K562 (cell line): Measurements from ENCODE around the gene PDE9A. TPM values are rescaled to one million over a fixed set of nuclear protein-coding genes. Genes with fewer than 3 reads are reported as not detected.
"Not testable (repeated sequence)": the region's sequence is repeated elsewhere in the genome, so short reads cannot be mapped to it uniquely, and the experiment has no call there.

Experiments used
- ATAC-seq: fragments of 200-7000 bp; cut with Tn5 transposase; 3 replicates; pipeline ENCODE4 v1.9.1; 2020; ENCODE audit warnings: moderate library complexity
- BruUV-seq: library from RNA; stranded (reverse); fragments of 400-500 nt; replicated peaks from 2 replicates; lab custom pipeline; 2021; lab: Mats Ljungman, UMichigan
- CTCF ChIA-PET: fragments of 300-600 bp; formaldehyde crosslinking; extraction: SDS; loops from one replicate; lab custom pipeline; 2021; ENCODE audit warnings: low intra/inter-chr PET ratio; lab: Yijun Ruan, JAX
- POLR2A ChIA-PET: fragments of 300-600, 350-650 bp; sonication (Branson Sonifier 250); formaldehyde crosslinking; extraction: SDS; loops from one replicate; lab custom pipeline; 2021; ENCODE audit warnings: antibody characterized with exemption, inconsistent platforms; lab: Yijun Ruan, JAX
- DNase-seq, 4 experiments: peaks; one replicate each; pipeline versions ENCODE4 v3.0.0 to v3.0.0-alpha.2; 2011 to 2018; ENCODE audit warnings: low spot score in 3 of 4, mixed read lengths in 3 of 4; ENCODE audit errors: extremely low read depth in 1 of 4
- FAIRE-seq: peaks from 2 replicates; lab custom pipeline; 2011; peaks lifted over from hg19 to GRCh38; lab: Jason Lieb, UNC
- H2AFZ ChIP-seq: 2 replicates; pipeline ENCODE4 v1.6.0; 2011; ENCODE audit warnings: low read depth, low read length, control low read depth, inconsistent platforms
- H3K27ac ChIP-seq: fragments of 200-600 bp; 3 replicates; pipeline ENCODE4 v1.8.0; 2011; ENCODE audit warnings: low read depth, mild to moderate bottlenecking, control low read depth, inconsistent platforms, low read length, moderate library complexity, mixed read lengths; ENCODE audit errors: extremely low read depth
- H3K27me3 ChIP-seq, 2 experiments: fragments of 300-600 bp in 1 of 2; 2 replicates in 1 of 2; 3 replicates in 1 of 2; pipeline versions ENCODE4 v1.6.0 to v1.8.0; 2011; ENCODE audit warnings: inconsistent platforms in 2 of 2, low read length in 2 of 2, mild to moderate bottlenecking in 1 of 2, mixed read lengths in 1 of 2, moderate library complexity in 1 of 2; ENCODE audit not compliant: control insufficient read depth in 2 of 2, insufficient read depth in 2 of 2
- H3K36me3 ChIP-seq: fragments of 300-600 bp; 3 replicates; pipeline ENCODE4 v1.8.0; 2011; ENCODE audit warnings: mild to moderate bottlenecking, low read length, inconsistent platforms; ENCODE audit not compliant: control insufficient read depth, insufficient read depth
- H3K4me1 ChIP-seq, 2 experiments: fragments of 200-600 bp in 1 of 2; replicated peaks in 1 of 2; 2 replicates in 1 of 2; 3 replicates in 1 of 2; pipeline versions ENCODE4 v1.5.1 to v1.8.0; 2011; ENCODE audit warnings: inconsistent platforms in 2 of 2, low read length in 2 of 2, mild to moderate bottlenecking in 1 of 2, mixed read lengths in 1 of 2, moderate library complexity in 1 of 2; ENCODE audit not compliant: control insufficient read depth in 2 of 2, insufficient read depth in 2 of 2
- H3K4me2 ChIP-seq: 2 replicates; pipeline ENCODE4 v1.6.1; 2011; ENCODE audit warnings: low read length, control low read depth, inconsistent platforms, mixed read lengths; ENCODE audit not compliant: insufficient read depth
- H3K4me3 ChIP-seq: fragments of 200-600 bp; sonication (generic), shearing (Covaris generic); 2 replicates; pipeline ENCODE4 v1.5.1; 2016; ENCODE audit warnings: control low read depth, inconsistent platforms
- H3K79me2 ChIP-seq: fragments of 200-600 bp; 3 replicates; pipeline ENCODE4 v1.8.0; 2011; ENCODE audit warnings: low read length, inconsistent platforms; ENCODE audit not compliant: control insufficient read depth, insufficient read depth
- H3K9ac ChIP-seq, 2 experiments: 2 replicates each; pipeline versions ENCODE4 v1.6.0 to v1.6.1; 2011; ENCODE audit warnings: low read depth in 2 of 2, low read length in 2 of 2, control low read depth in 1 of 2, inconsistent platforms in 1 of 2, mild to moderate bottlenecking in 1 of 2, mixed read lengths in 1 of 2; ENCODE audit not compliant: insufficient read depth in 1 of 2
- H3K9me1 ChIP-seq: one replicate; pipeline ENCODE4 v1.6.0; 2011; ENCODE audit warnings: inconsistent platforms, mild to moderate bottlenecking, low read length, moderate library complexity; ENCODE audit not compliant: control insufficient read depth, insufficient read depth
- H3K9me3 ChIP-seq: replicated peaks from 2 replicates; pipeline ENCODE4 v1.5.1; 2011; ENCODE audit warnings: low read depth, low read length, inconsistent platforms; ENCODE audit not compliant: control insufficient read depth, insufficient read depth
- H4K20me1 ChIP-seq: replicated peaks from 2 replicates; pipeline ENCODE4 v1.6.1; 2011; ENCODE audit warnings: low read length, inconsistent platforms, mixed read lengths; ENCODE audit not compliant: control insufficient read depth, insufficient read depth
- ESRRB ChIP-seq: fragments of 250-450 bp; sonication (Bioruptor Pico); IDR thresholded peaks from 2 replicates; pipeline ENCODE4 v1.5.0; 2020; ENCODE audit warnings: mild to moderate bottlenecking, moderate library complexity, borderline replicate concordance
- EWSR1 ChIP-seq: fragments of 450-650 bp; IDR thresholded peaks from 2 replicates; pipeline ENCODE4 v1.6.1; 2018; ENCODE audit warnings: borderline replicate concordance, mild to moderate bottlenecking, low read depth, moderate library complexity; ENCODE audit not compliant: partially characterized antibody
- POLR2AphosphoS5 ChIP-seq: IDR thresholded peaks from 2 replicates; pipeline ENCODE4 v1.6.1; 2011; ENCODE audit warnings: mild to moderate bottlenecking, low read depth, low read length, moderate library complexity; ENCODE audit not compliant: control insufficient read depth, insufficient read depth
- ZFP1 ChIP-seq: fragments of 450-650 bp; formaldehyde crosslinking; IDR thresholded peaks from 2 replicates; pipeline ENCODE4 v1.4.0; 2020; ENCODE audit warnings: mild to moderate bottlenecking, mixed read lengths
- WGBS: fragments of 100-300 bp; shearing (Covaris generic); methylation state at CpG from one replicate; pipeline ENCODE4 v1.1.6; 2016; ENCODE audit warnings: low coverage, mixed read lengths; ENCODE audit not compliant: insufficient coverage; ENCODE audit errors: missing lambda C conversion rate; 5-methylcytosine and 5-hydroxymethylcytosine counted together
- in situ Hi-C: fragments of 300-500 bp; cut with MboI; formaldehyde crosslinking; loops from 4 replicates; pipeline ENCODE4 v1.15.0; 2018; ENCODE audit warnings: inconsistent platforms, mixed read lengths
- intact Hi-C: fragments of 100-400 bp; cut with micrococcal nuclease; formaldehyde crosslinking; loops from 2 replicates; pipeline ENCODE4 v1.14.2; 2022
- polyA plus RNA-seq, 8 experiments: library from polyadenylated mRNA; depleted of rRNA in 4 of 8; stranded (reverse) in 5 of 8; unstranded in 3 of 8; fragments of >200 nt; fragmentation: Nextera tagmentation in 2 of 8; fragmentation: Illumina TruSeq in 1 of 8; extraction: Ambion mirVana in 2 of 8; extraction: Trizol in 1 of 8; gene quantifications; 2 replicates each; pipeline versions ENCODE4 v1.2.1 to v1.2.3, GENCODE V29; 2011 to 2014; ENCODE audit warnings: inconsistent platforms in 1 of 8, missing spikeins in 1 of 8
- total RNA-seq, 7 experiments: library from RNA; depleted of rRNA in 6 of 7; stranded (reverse); fragments of >200 nt in 6 of 7; fragmentation: Illumina TruSeq in 2 of 7; extraction: Trizol in 2 of 7; gene quantifications; 2 replicates each; pipeline versions ENCODE4 v1.2.1 to v1.2.3, GENCODE V29; 2011 to 2021; ENCODE audit warnings: low replicate concordance in 1 of 7

Gene PDE9A
- total and polyA plus RNA-seq, 9 of the 15 experiments (the other 6 are each of a cell fraction or from before 2014, with no cell fraction given): 0.07 to 0.27 TPM; not detected in 7

DNA sequence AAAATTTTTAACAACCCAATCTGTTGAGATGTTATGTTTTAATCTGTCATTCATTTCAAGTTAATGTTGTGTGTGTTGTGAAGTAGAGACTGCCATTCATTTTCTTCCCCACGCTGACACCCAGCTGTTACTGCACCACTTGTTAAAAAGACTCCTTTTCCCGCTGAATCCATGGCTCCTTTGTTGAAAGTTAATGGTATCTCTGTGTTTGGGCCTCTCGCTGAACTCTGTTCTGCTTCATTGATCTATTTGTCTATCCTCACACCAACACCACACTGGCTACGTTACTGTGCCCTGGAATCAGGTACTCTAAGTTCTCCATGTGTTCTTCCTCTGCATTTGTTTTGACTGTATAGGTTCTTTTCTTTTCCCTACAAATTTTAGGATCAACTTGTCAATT, 58.2 kb downstream of the PDE9A start:
- TF ChIP-seq ESRRB (CRISPR knock-in tag) (no peak), POLR2AphosphoS5 (no peak), ZFP1 (no peak), EWSR1 (no peak)
- TF ChIP-seq, all 486 proteins: peak for 0
- Histone ChIP-seq H4K20me1 (no peaks in the 10 kb centered on the region), H3K27ac (no peak overlapping the region), H3K9ac (no peak overlapping the region), H3K4me1 (no peaks in the 10 kb centered on the region), H3K36me3 (no peaks in the 10 kb centered on the region), H3K79me2 (no peaks in the 10 kb centered on the region), H3K4me3 (no peak overlapping the region), H2AFZ (no peak overlapping the region), H3K9me1 (no peaks in the 10 kb centered on the region), H3K4me2 (no peak overlapping the region), H3K27me3 (peaks cover 19 to 22% of the 10 kb centered on the region in 2 experiments; a peak in 4 of 5 replicates), H3K9me3 (no peaks in the 10 kb centered on the region)
- FAIRE-seq (no peak), DNase-seq (no peak), ATAC-seq (no peak)
- POLR2A ChIA-PET: no interaction called here
- intact Hi-C loops (no loop called here), in situ Hi-C loops (no loop called here)
- 2% methylated on average over 4 of the region's 4 CpGs for WGBS
- CTCF ChIA-PET: no interaction called here
- no TSS peak for BruUV-seq

DNA sequence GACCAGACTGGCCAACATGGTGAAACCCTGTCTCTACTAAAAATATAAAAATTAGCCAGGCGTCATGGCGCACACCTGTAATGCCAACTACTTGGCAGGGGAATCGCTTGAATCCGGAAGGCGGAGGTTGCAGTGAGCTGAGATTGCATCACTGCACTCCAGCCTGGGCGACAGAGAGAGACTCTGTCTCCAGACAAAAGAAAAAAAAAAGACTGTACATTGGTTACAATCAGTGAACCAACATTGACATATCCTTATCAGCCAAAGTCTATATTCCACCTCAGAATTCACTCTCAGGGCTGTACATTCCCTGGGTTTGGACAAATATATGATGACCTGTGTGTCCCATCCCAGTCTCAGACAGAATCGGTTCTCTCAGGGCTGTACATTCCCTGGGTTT, 62.0 kb downstream of the PDE9A start:
- H3K79me2 ChIP-seq, H3K36me3 ChIP-seq, H3K4me3 ChIP-seq, H3K9me3 ChIP-seq, H4K20me1 ChIP-seq, intact Hi-C loops, H3K27ac ChIP-seq, POLR2A ChIA-PET, BruUV-seq, ATAC-seq, H2AFZ ChIP-seq, CTCF ChIA-PET, FAIRE-seq, H3K9ac ChIP-seq, DNase-seq, H3K9me1 ChIP-seq, in situ Hi-C loops, H3K4me1 ChIP-seq, H3K4me2 ChIP-seq: not testable (repeated sequence)
- WGBS: 9% methylated on average over 7 of the region's 7 CpGs
- peaks cover 19 to 21% of the 10 kb centered on the region in 2 experiments; a peak in 4 of 5 replicates for H3K27me3 ChIP-seq
